Tibial artery (tissue), 4 donors: ENCODE data around the gene HDC.

Source experiments
- DNase-seq, 2 donors: peaks; one replicate each; pipeline ENCODE4 v3.0.0-alpha.2; 2019
- H3K27ac ChIP-seq, 2 donors: fragments of 200-600 bp; sonication (generic) in 1 of 2; 1 replicate in 1 of 2; 2 replicates in 1 of 2; pipeline ENCODE4 v1.5.1; 2018 to 2019; ENCODE audit warnings: mild to moderate bottlenecking in 1 of 2
- H3K27me3 ChIP-seq, 2 donors: fragments of 200-600 bp; sonication (generic) in 1 of 2; one replicate each; pipeline versions ENCODE4 v1.5.1 to v1.6.0; 2016 to 2019
- H3K36me3 ChIP-seq, 3 donors: fragments of 200-600 bp; sonication (generic) in 2 of 3; one replicate each; pipeline ENCODE4 v1.5.1; 2016 to 2019; ENCODE audit warnings: mild to moderate bottlenecking in 2 of 3
- H3K4me1 ChIP-seq, 4 donors: fragments of 200-600 bp; sonication (generic) in 2 of 4; 1 replicate in 3 of 4; 2 replicates in 1 of 4; pipeline ENCODE4 v1.5.1; 2016 to 2019
- H3K4me3 ChIP-seq, 2 donors: fragments of 200-600 bp; sonication (generic) in 1 of 2; 1 replicate in 1 of 2; 2 replicates in 1 of 2; pipeline ENCODE4 v1.5.1; 2018 to 2019; ENCODE audit warnings: mild to moderate bottlenecking in 2 of 2
- H3K9me3 ChIP-seq, 3 donors: fragments of 200-600 bp; sonication (generic) in 1 of 3; one replicate each; pipeline ENCODE4 v1.5.1; 2016 to 2019
- intact Hi-C: fragments of 100-400 bp; cut with DNase I; formaldehyde crosslinking; loops from one replicate; pipeline ENCODE4 v1.15.0; 2023; ENCODE audit warnings: low total_unique reads
- TF ChIP-seq, protein P1 (sequence below), 2 experiments: fragments of 200-600 bp in 1 of 2; fragments of 450-650 bp in 1 of 2; IDR thresholded peaks; one replicate each; pipeline ENCODE4 v1.5.1; 2017 to 2019; ENCODE audit warnings: antibody characterized with exemption in 2 of 2, mild to moderate bottlenecking in 1 of 2, moderate library complexity in 1 of 2

Gene HDC

DNA sequence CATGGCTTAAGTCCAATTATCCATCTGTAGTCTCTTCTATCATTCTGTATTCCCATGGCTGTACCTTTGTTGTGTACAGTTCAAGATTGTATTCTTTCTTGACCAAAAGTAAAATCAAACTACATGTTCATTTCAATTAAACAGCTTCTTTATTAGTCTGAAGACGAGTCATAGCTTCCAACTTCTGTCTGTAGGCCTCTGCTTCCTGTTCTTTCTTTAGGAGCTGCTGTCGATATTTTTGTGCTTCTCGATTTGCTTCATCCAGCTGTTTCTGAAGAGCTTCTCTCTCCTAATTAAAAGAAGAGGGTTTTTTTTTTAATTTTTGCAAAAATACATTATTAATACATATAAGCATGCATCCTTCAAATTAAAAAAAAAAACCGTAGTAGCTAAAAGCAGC lies 13.0 kb upstream of the HDC start:
- H3K27ac ChIP-seq: no peak overlapping the region
- H3K4me1 ChIP-seq: no peaks in the 10 kb centered on the region
- peaks cover 0 to 6% (median 0%) of the 10 kb centered on the region in 3 donors for H3K36me3 ChIP-seq
- no peak overlapping the region for H3K4me3 ChIP-seq
- intact Hi-C loops: no loop called here
- TF ChIP-seq, protein P1, sequence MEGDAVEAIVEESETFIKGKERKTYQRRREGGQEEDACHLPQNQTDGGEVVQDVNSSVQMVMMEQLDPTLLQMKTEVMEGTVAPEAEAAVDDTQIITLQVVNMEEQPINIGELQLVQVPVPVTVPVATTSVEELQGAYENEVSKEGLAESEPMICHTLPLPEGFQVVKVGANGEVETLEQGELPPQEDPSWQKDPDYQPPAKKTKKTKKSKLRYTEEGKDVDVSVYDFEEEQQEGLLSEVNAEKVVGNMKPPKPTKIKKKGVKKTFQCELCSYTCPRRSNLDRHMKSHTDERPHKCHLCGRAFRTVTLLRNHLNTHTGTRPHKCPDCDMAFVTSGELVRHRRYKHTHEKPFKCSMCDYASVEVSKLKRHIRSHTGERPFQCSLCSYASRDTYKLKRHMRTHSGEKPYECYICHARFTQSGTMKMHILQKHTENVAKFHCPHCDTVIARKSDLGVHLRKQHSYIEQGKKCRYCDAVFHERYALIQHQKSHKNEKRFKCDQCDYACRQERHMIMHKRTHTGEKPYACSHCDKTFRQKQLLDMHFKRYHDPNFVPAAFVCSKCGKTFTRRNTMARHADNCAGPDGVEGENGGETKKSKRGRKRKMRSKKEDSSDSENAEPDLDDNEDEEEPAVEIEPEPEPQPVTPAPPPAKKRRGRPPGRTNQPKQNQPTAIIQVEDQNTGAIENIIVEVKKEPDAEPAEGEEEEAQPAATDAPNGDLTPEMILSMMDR (IDR thresholded peaks at IDR 0.05): no peak
- no peaks in the 10 kb centered on the region for H3K27me3 ChIP-seq
- DNase-seq: no peak
- no peaks in the 10 kb centered on the region for H3K9me3 ChIP-seq

DNA sequence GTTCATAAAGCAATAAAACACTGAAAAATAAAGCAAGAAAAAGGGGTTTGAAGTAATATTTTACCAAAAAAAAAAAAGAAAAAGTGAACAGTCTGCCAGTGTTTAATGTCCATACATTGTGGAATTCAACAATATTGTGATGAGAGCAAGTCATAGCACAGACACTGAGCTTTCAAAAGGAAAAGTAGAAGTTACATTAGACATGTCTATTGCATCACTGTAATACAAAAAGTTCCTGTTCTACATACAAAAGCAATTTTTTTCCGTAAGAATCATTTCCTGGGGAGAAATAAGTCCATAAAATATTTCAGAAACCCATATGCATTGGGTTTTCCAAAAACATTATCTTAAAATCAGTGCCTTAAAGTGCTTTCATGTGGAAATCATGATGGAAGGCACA lies 11.8 kb upstream of the HDC start:
- Histone ChIP-seq H3K9me3 (no peaks in the 10 kb centered on the region), H3K27me3 (no peaks in the 10 kb centered on the region), H3K4me3 (no peak overlapping the region), H3K4me1 (no peaks in the 10 kb centered on the region), H3K27ac (no peak overlapping the region), H3K36me3 (peaks cover 0 to 6% (median 0%) of the 10 kb centered on the region in 3 donors)
- intact Hi-C loops: no loop called here
- DNase-seq: no peak
- TF ChIP-seq, protein P1 (IDR thresholded peaks at IDR 0.05): no peak

DNA sequence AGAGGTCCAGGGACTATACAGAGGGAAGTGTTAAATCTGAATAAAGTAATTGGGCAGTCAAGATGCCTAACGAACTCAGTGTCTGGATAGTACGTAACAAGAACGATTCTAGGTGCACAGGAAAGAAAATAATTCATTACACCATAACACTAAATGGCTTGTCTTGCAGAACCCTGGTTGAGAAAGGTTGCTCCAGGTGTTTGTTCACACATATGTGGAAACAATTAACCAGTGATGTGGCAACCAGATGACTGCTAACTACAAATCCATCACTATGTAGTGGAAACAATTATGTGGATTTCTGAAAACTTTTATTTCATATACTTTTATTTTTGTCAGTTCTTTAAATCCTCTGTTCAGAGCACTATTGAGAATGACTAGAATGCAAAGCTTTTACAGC lies 10.4 kb upstream of the HDC start:
- Histone ChIP-seq H3K4me1 (no peaks in the 10 kb centered on the region), H3K9me3 (no peaks in the 10 kb centered on the region), H3K27ac (no peak overlapping the region), H3K4me3 (no peak overlapping the region), H3K36me3 (no peaks in the 10 kb centered on the region), H3K27me3 (no peaks in the 10 kb centered on the region)
- no peak for DNase-seq
- TF ChIP-seq, protein P1 (IDR thresholded peaks at IDR 0.05): no peak
- intact Hi-C loops: no loop called here

DNA sequence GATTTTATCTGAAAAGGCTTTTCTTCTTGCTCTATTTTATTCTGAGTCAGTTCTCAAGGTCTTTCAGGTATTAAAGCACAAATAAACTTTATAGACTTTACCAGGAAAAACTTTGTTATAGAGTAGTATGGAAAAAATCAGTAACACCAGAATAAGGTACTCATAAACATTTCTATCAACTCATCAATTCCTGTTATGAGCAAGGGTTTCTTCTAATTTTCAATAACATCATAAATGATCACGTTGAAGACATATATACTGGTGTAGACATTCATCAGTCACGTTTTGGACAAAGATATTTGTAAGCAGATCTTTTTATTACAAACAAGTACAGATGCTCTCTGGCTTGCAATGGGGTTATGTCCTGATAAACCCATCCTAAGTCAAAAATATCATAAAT lies 9.6 kb upstream of the HDC start:
- H3K4me3 ChIP-seq: no peak overlapping the region
- H3K27ac ChIP-seq: no peak overlapping the region
- no peaks in the 10 kb centered on the region for H3K27me3 ChIP-seq
- DNase-seq: no peak
- TF ChIP-seq, protein P1 (IDR thresholded peaks at IDR 0.05): no peak
- H3K36me3 ChIP-seq: no peaks in the 10 kb centered on the region
- H3K4me1 ChIP-seq: no peaks in the 10 kb centered on the region
- no peaks in the 10 kb centered on the region for H3K9me3 ChIP-seq
- intact Hi-C loops: no loop called here

DNA sequence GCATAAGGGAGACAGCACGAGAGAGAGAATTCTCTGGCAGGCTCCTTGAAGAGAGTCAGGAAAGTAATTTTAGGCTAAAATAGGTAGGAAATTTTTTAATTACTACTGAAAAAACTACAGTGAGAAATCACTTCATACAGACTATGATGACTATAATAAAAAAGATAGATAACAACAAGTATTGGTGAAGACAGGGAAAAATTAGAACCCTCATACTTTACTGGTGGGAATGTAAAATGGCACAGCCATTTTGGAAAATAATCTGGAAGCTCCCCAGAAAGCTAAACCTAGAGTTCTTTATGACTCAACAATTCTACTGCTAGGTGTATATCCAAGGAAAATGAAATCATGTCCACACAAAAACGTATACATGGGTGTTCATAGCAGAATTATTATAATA lies 2.1 kb upstream of the HDC start:
- Histone ChIP-seq H3K27me3 (peaks cover 0 to 10% of the 10 kb centered on the region in 2 donors), H3K4me3 (no peak overlapping the region), H3K9me3 (no peaks in the 10 kb centered on the region), H3K36me3 (no peaks in the 10 kb centered on the region), H3K27ac (no peak overlapping the region), H3K4me1 (no peaks in the 10 kb centered on the region)
- no peak for DNase-seq
- TF ChIP-seq, protein P1 (IDR thresholded peaks at IDR 0.05): no peak
- intact Hi-C loops: no loop called here

DNA sequence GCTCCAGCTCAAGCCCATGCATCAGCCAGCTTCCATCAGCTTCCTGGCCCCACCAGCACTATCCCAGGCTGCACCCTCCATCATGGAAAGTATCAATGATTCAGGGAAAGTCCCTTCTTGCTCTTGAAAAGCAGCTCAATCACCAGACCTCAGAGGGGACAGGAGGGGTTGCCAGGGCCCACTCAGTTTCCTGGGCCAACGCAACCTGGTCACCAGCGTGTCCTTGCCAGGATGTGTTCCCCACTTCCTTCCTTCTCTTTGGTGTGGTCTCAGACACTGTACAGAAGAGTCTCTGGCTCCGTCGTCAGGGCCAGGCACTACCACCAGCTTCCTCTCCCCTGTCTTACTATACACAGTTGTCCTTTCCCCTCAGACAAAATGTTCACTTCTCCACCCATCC lies 3.0 kb downstream of the HDC start:
- intact Hi-C loops: no loop called here
- H3K36me3 ChIP-seq: no peaks in the 10 kb centered on the region
- H3K4me3 ChIP-seq: no peak overlapping the region
- no peaks in the 10 kb centered on the region for H3K4me1 ChIP-seq
- H3K27me3 ChIP-seq: peaks cover 0 to 10% of the 10 kb centered on the region in 2 donors
- no peaks in the 10 kb centered on the region for H3K9me3 ChIP-seq
- no peak for DNase-seq
- no peak overlapping the region for H3K27ac ChIP-seq
- TF ChIP-seq, protein P1 (IDR thresholded peaks at IDR 0.05): no peak
